SHP77 (cell line): ENCODE results near the gene PIGU.
"Not testable (repeated sequence)": the region's sequence is repeated elsewhere in the genome, so short reads cannot be mapped to it uniquely, and the experiment has no call there.

Source experiments
- DNase-seq, 2 experiments: peaks; one replicate each; lab custom pipeline; 2025; lab: John Stamatoyannopoulos, UW

The PIGU gene

GRCh38 chr20:34706912-34707784, 30.3 kb upstream of the PIGU start:
- no peak for DNase-seq

- no peak for DNase-seq
Measured at GRCh38 chr20:34706302-34706875, 29.5 kb upstream of the PIGU start.

- no peak for DNase-seq
Measured at GRCh38 chr20:34705397-34706301, 28.8 kb upstream of the PIGU start.

- DNase-seq = no peak
Measured at GRCh38 chr20:34705008-34705396, 28.1 kb upstream of the PIGU start.

GRCh38 chr20:34704177-34705007, 27.5 kb upstream of the PIGU start, which contains the start of gene TP53INP2:
Gene TP53INP2 (plus strand): TSS chr20:34704344. CDS start chr20:34708740, 4,396 bp downstream.
- peak; percentile 79 to 93 for DNase-seq

GRCh38 chr20:34703424-34704176, 26.7 kb upstream of the PIGU start:
- DNase-seq = no peak

GRCh38 chr20:34703061-34703423, 26.1 kb upstream of the PIGU start:
- no peak for DNase-seq

GRCh38 chr20:34701405-34702085, 24.7 kb upstream of the PIGU start:
- DNase-seq = peak in 1 of 2 experiments; percentile 11

GRCh38 chr20:34693414-34693813, 16.5 kb upstream of the PIGU start:
- DNase-seq = no peak

GRCh38 chr20:34691838-34692237, 14.9 kb upstream of the PIGU start:
- DNase-seq = no peak

GRCh38 chr20:34689486-34689885, 12.6 kb upstream of the PIGU start:
- DNase-seq = no peak

GRCh38 chr20:34683667-34684066, 6.8 kb upstream of the PIGU start:
- no peak for DNase-seq

GRCh38 chr20:34680586-34681175, 3.8 kb upstream of the PIGU start:
- no peak for DNase-seq

GRCh38 chr20:34675993-34676641, 775 bp downstream of the PIGU start:
- no peak for DNase-seq

- DNase-seq = no peak
Measured at GRCh38 chr20:34675561-34675960, 1.3 kb downstream of the PIGU start.

GRCh38 chr20:34673412-34673811, 3.5 kb downstream of the PIGU start:
- no peak for DNase-seq

GRCh38 chr20:34669094-34669493, 7.8 kb downstream of the PIGU start:
- DNase-seq = no peak

GRCh38 chr20:34664751-34665150, 12.1 kb downstream of the PIGU start:
- DNase-seq = not testable (repeated sequence)

GRCh38 chr20:34663213-34663943, 13.5 kb downstream of the PIGU start:
- no peak for DNase-seq
